IMR-90 (cell line): ENCODE data around the gene MALSU1. TPM values are rescaled to one million over a fixed set of nuclear protein-coding genes. Genes with fewer than 3 reads are reported as not detected.

ENCODE experiments used
- ATAC-seq: fragments of 200-7000 bp; cut with Tn5 transposase; 2 replicates; pipeline ENCODE4 v1.9.1; 2020; ENCODE audit warnings: low read depth, mild to moderate bottlenecking, moderate library complexity
- BruUV-seq: library from RNA; stranded (reverse); fragments of 400-500 nt; replicated peaks from 2 replicates; lab custom pipeline; 2021; lab: Mats Ljungman, UMichigan
- CTCF ChIA-PET: fragments of 300-600 bp; formaldehyde crosslinking; extraction: SDS; loops from one replicate; lab custom pipeline; 2021; ENCODE audit warnings: antibody characterized with exemption; lab: Yijun Ruan, JAX
- POLR2A ChIA-PET: fragments of 300-600 bp; sonication (Branson Sonifier 250); formaldehyde crosslinking; loops from one replicate; lab custom pipeline; 2022; ENCODE audit warnings: antibody characterized with exemption; ENCODE audit not compliant: unreplicated experiment; lab: Charles Lee
- DNase-seq: peaks from one replicate; pipeline ENCODE4 v3.0.0; 2013
- H2AFZ ChIP-seq: replicated peaks from 2 replicates; pipeline ENCODE3; 2013; ENCODE audit warnings: low read length, mild to moderate bottlenecking; ENCODE audit not compliant: poor library complexity
- H2AK5ac ChIP-seq: 2 replicates; pipeline ENCODE4 v1.6.1; 2013; ENCODE audit warnings: low read depth, low read length, inconsistent platforms
- H2AK9ac ChIP-seq: replicated peaks from 2 replicates; pipeline ENCODE3; 2013; ENCODE audit warnings: mild to moderate bottlenecking, low read depth, low read length, moderate library complexity; ENCODE audit not compliant: poor library complexity
- H2BK120ac ChIP-seq: 2 replicates; pipeline ENCODE4 v1.6.1; 2013; ENCODE audit warnings: low read depth, low read length, inconsistent platforms
- H2BK15ac ChIP-seq: 3 replicates; pipeline ENCODE4 v1.6.1; 2013; ENCODE audit warnings: low read depth, low read length, inconsistent platforms
- H2BK20ac ChIP-seq: 2 replicates; pipeline ENCODE4 v1.6.1; 2013; ENCODE audit warnings: low read depth, mild to moderate bottlenecking, inconsistent platforms, low read length, moderate library complexity
- H2BK5ac ChIP-seq: 2 replicates; pipeline ENCODE4 v1.6.1; 2013; ENCODE audit warnings: mild to moderate bottlenecking, low read depth, low read length, inconsistent platforms; ENCODE audit not compliant: poor library complexity, severe bottlenecking
- H3K14ac ChIP-seq: replicated peaks from 2 replicates; pipeline ENCODE4 v1.6.1; 2013; ENCODE audit warnings: low read depth, low read length, inconsistent platforms
- H3K18ac ChIP-seq: 2 replicates; pipeline ENCODE4 v1.6.1; 2013; ENCODE audit warnings: low read depth, low read length, control low read depth
- H3K23ac ChIP-seq: 2 replicates; pipeline ENCODE4 v1.6.1; 2013; ENCODE audit warnings: low read depth, low read length, inconsistent platforms
- H3K27ac ChIP-seq: 2 replicates; pipeline ENCODE4 v1.5.1; 2013; ENCODE audit warnings: mild to moderate bottlenecking, control low read depth, low read length; ENCODE audit not compliant: insufficient read depth
- H3K27me3 ChIP-seq: 2 replicates; pipeline ENCODE4 v1.6.1; 2013; ENCODE audit warnings: low read length; ENCODE audit not compliant: control insufficient read depth, insufficient read depth
- H3K36me3 ChIP-seq: 2 replicates; pipeline ENCODE4 v1.6.1; 2013; ENCODE audit warnings: low read length, mixed read lengths; ENCODE audit not compliant: control insufficient read depth, insufficient read depth
- H3K4ac ChIP-seq: 2 replicates; pipeline ENCODE4 v1.6.1; 2013; ENCODE audit warnings: low read depth, low read length, inconsistent platforms
- H3K4me1 ChIP-seq: 2 replicates; pipeline ENCODE4 v1.6.1; 2013; ENCODE audit warnings: low read length, mixed read lengths; ENCODE audit not compliant: control insufficient read depth, insufficient read depth
- H3K4me2 ChIP-seq: 2 replicates; pipeline ENCODE4 v1.6.1; 2013; ENCODE audit warnings: low read depth, mild to moderate bottlenecking, control low read depth, low read length, moderate library complexity
- H3K4me3 ChIP-seq: 2 replicates; pipeline ENCODE4 v1.5.1; 2013; ENCODE audit warnings: low read depth, mild to moderate bottlenecking, control low read depth, low read length, moderate library complexity; ENCODE audit not compliant: insufficient read depth
- H3K56ac ChIP-seq: 2 replicates; pipeline ENCODE4 v1.6.1; 2013; ENCODE audit warnings: low read length, inconsistent platforms; ENCODE audit not compliant: insufficient read depth; ENCODE audit errors: extremely low read depth
- H3K79me1 ChIP-seq, 2 experiments: 2 replicates each; pipeline ENCODE4 v1.6.1; 2013; ENCODE audit warnings: low read length in 2 of 2, inconsistent platforms in 1 of 2, low read depth in 1 of 2
- H3K9ac ChIP-seq: 2 replicates; pipeline ENCODE4 v1.6.1; 2013; ENCODE audit warnings: low read depth, low read length, control low read depth
- H3K9me1 ChIP-seq: 2 replicates; pipeline ENCODE4 v1.6.1; 2013; ENCODE audit warnings: low read length, inconsistent platforms; ENCODE audit not compliant: insufficient read depth
- H3K9me3 ChIP-seq: 2 replicates; pipeline ENCODE4 v1.6.1; 2013; ENCODE audit warnings: low read length; ENCODE audit not compliant: control insufficient read depth, insufficient read depth
- H4K20me1 ChIP-seq: 2 replicates; pipeline ENCODE4 v1.6.1; 2013; ENCODE audit warnings: low read length, inconsistent platforms; ENCODE audit not compliant: insufficient read depth
- H4K5ac ChIP-seq: 2 replicates; pipeline ENCODE4 v1.6.1; 2013; ENCODE audit warnings: mild to moderate bottlenecking, low read depth, low read length, control low read depth
- H4K8ac ChIP-seq, 2 experiments: 2 replicates each; pipeline ENCODE4 v1.6.1; 2013; ENCODE audit warnings: low read depth in 2 of 2, low read length in 2 of 2, control low read depth in 1 of 2, inconsistent platforms in 1 of 2
- H4K91ac ChIP-seq: 2 replicates; pipeline ENCODE4 v1.6.1; 2013; ENCODE audit warnings: low read depth, low read length, inconsistent platforms; ENCODE audit not compliant: insufficient read depth
- CEBPB ChIP-seq: IDR thresholded peaks from 2 replicates; pipeline ENCODE4 v1.6.1; 2012; ENCODE audit warnings: low read depth, low read length, improper control_type of control experiment
- MXI1 ChIP-seq: IDR thresholded peaks from 2 replicates; pipeline ENCODE4 v1.6.1; 2012; ENCODE audit warnings: low read depth, mild to moderate bottlenecking, low read length, moderate library complexity, borderline replicate concordance
- WGBS, 2 experiments: methylation state at CpG; one replicate each; pipeline versions ENCODE4 v1.1.5 to v1.1.7; 2013; ENCODE audit warnings: missing lambda C conversion rate in 2 of 2; ENCODE audit not compliant: insufficient read length in 1 of 2; ENCODE audit errors: extremely low coverage in 2 of 2; 5-methylcytosine and 5-hydroxymethylcytosine counted together
- dilution Hi-C: fragments of 300-500 bp; cut with HindIII; formaldehyde crosslinking; loops from one replicate; pipeline ENCODE4 v1.14.3; 2018; ENCODE audit warnings: low sequenced_read_pairs; ENCODE audit not compliant: unreplicated experiment
- in situ Hi-C: fragments of 300-500 bp; cut with MboI; formaldehyde crosslinking; loops from 3 replicates; pipeline ENCODE4 v1.14.3; 2019; ENCODE audit warnings: low sequenced_read_pairs, inconsistent platforms, mixed read lengths
- intact Hi-C: fragments of 100-400 bp; cut with micrococcal nuclease; formaldehyde crosslinking; loops from 2 replicates; pipeline ENCODE4 v1.10.0; 2022
- polyA plus RNA-seq, 3 experiments: library from polyadenylated mRNA; depleted of rRNA; stranded (reverse); fragments of >200 nt; gene quantifications; 2 replicates each; pipeline ENCODE4 v1.2.3, GENCODE V29; 2012; ENCODE audit warnings: low replicate concordance in 1 of 3
- total RNA-seq: library from RNA; depleted of rRNA; stranded (reverse); fragments of >200 nt; gene quantifications from 2 replicates; pipeline ENCODE4 v1.2.3, GENCODE V29; 2012

The MALSU1 gene
- total and polyA plus RNA-seq, 2 of the 4 experiments (the other 2 are of a cell fraction), result 30.5 to 36.0 TPM

DNA sequence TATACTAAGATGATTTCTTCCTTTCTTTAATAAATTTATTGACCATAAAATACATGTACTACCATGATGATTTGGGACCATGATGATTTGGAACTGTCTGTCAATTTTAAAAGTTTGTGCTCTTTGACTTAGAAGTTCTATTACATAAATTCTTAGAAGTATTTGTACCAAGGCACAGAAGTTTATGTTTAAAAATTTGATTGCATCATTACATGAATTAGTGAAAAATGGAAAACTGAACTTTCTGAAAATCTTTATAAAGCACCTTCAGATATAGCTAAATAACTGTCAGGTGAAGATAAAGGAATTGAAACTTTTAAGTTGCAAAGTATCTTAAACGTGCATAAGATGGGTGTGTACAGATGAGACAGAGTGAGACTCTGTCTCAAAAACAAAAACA is 32.0 kb downstream of the MALSU1 start:
- in situ Hi-C loops (no loop called here), intact Hi-C loops (no loop called here), dilution Hi-C loops (no loop called here)
- no peak overlapping the region for H3K56ac ChIP-seq
- no peak overlapping the region for H3K27ac ChIP-seq
- no peak for TF ChIP-seq MXI1
- TF ChIP-seq CEBPB, result peak; percentile 48; the same call in 1 of the 2 replicates
- peaks cover 11% of the 10 kb centered on the region for H3K4me1 ChIP-seq
- no peak overlapping the region for H2AK5ac ChIP-seq
- no peak overlapping the region for H3K4me2 ChIP-seq
- no peak overlapping the region for H2AK9ac ChIP-seq
- H3K23ac ChIP-seq, result no peak overlapping the region
- no peak overlapping the region for H3K4me3 ChIP-seq
- no peak for DNase-seq
- no TSS peak for BruUV-seq
- H2BK15ac ChIP-seq, result no peak overlapping the region
- CTCF ChIA-PET, result no interaction called here
- H4K8ac ChIP-seq, result no peak overlapping the region
- POLR2A ChIA-PET, result no interaction called here
- peaks cover 12% of the 10 kb centered on the region for H3K36me3 ChIP-seq
- peaks cover 13% of the 10 kb centered on the region; the same call in 1 of the 2 replicates for H4K20me1 ChIP-seq
- no peak overlapping the region for H3K14ac ChIP-seq
- ATAC-seq, result no peak
- H3K9me1 ChIP-seq, result peaks cover 5% of the 10 kb centered on the region
- H3K4ac ChIP-seq, result no peak overlapping the region
- peaks cover 14 to 45% of the 10 kb centered on the region in 2 experiments for H3K79me1 ChIP-seq
- H3K9ac ChIP-seq, result no peak overlapping the region
- no peaks in the 10 kb centered on the region for H3K27me3 ChIP-seq
- H2AFZ ChIP-seq, result no peak overlapping the region
- H4K91ac ChIP-seq, result no peak overlapping the region
- no peak overlapping the region for H2BK120ac ChIP-seq
- no peaks in the 10 kb centered on the region for H3K9me3 ChIP-seq
- no peak overlapping the region for H2BK5ac ChIP-seq
- H3K18ac ChIP-seq, result no peak overlapping the region
- WGBS, 2 experiments, result no CpG with 5 or more reads among the region's 1 CpG
- H4K5ac ChIP-seq, result no peak overlapping the region
- H2BK20ac ChIP-seq, result no peak overlapping the region
